ENCODE data around the gene TBC1D19. TPM values are rescaled to one million over a fixed set of nuclear protein-coding genes. Genes with fewer than 3 reads are reported as not detected.

Gene TBC1D19
- total RNA-seq, 1 experiment from 2014 or later: 4.0 TPM

DNA sequence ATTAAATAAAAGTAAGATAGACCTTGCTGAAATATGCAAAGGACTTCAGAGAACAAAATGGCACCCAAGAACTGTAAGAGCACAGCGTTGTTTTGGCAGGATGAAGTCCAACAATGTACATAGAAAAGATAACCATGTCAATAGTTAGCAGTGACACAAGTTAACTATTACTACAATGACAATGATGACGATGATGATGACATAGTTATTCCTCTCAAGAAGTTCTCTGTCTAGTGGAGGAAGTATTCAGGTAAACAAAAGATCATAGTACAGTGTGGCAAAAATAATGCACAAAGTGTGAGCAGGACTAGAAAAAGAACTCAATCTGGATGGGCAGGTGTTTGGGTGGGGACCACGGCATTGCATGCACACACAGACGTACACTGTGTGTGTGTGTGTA, 201.4 kb downstream of the TBC1D19 start:
- H3K27me3 ChIP-seq (ENCODE audit: low read length): no peaks in the 10 kb centered on the region
- POLR2A ChIA-PET (ENCODE audit: unreplicated experiment): no interaction called here
- CTCF ChIA-PET: no interaction called here
- BruUV-seq (replicated peaks): no TSS peak
- no peak for TF ChIP-seq EZH2phosphoT487 (IDR thresholded peaks at IDR 0.05; ENCODE audit: borderline replicate concordance, low read length)
- TF ChIP-seq EZH2 (IDR thresholded peaks at IDR 0.05; ENCODE audit: low read length, unreplicated experiment): no peak
- TF ChIP-seq, protein P1, sequence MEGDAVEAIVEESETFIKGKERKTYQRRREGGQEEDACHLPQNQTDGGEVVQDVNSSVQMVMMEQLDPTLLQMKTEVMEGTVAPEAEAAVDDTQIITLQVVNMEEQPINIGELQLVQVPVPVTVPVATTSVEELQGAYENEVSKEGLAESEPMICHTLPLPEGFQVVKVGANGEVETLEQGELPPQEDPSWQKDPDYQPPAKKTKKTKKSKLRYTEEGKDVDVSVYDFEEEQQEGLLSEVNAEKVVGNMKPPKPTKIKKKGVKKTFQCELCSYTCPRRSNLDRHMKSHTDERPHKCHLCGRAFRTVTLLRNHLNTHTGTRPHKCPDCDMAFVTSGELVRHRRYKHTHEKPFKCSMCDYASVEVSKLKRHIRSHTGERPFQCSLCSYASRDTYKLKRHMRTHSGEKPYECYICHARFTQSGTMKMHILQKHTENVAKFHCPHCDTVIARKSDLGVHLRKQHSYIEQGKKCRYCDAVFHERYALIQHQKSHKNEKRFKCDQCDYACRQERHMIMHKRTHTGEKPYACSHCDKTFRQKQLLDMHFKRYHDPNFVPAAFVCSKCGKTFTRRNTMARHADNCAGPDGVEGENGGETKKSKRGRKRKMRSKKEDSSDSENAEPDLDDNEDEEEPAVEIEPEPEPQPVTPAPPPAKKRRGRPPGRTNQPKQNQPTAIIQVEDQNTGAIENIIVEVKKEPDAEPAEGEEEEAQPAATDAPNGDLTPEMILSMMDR (conservative IDR thresholded peaks at IDR 0.05; ENCODE audit: low read depth, low read length): no peak
- H2AFZ ChIP-seq (ENCODE audit: low read length): no peak overlapping the region
- H3K9ac ChIP-seq (ENCODE audit: low read length): no peak overlapping the region
- intact Hi-C loops (cut with micrococcal nuclease): no loop called here
- no peaks in the 10 kb centered on the region for H3K9me2 ChIP-seq (replicated peaks; ENCODE audit: low read length)
- H3F3A ChIP-seq (ENCODE audit: low read length, unreplicated experiment): peaks cover 6% of the 10 kb centered on the region
- no peak overlapping the region for H3K4me3 ChIP-seq (ENCODE audit: low read length)
- no peaks in the 10 kb centered on the region for H3K9me3 ChIP-seq (ENCODE audit: low read length)
- no peak overlapping the region for H3K27ac ChIP-seq (ENCODE audit: low read length)
- ATAC-seq (no peak), DNase-seq (no peak)
- no peaks in the 10 kb centered on the region for H3K79me2 ChIP-seq (ENCODE audit: low read length)
- no peaks in the 10 kb centered on the region for H3K36me3 ChIP-seq (ENCODE audit: low read depth, low read length)
- no peaks in the 10 kb centered on the region for H4K20me1 ChIP-seq (ENCODE audit: low read length)
- peaks cover 62% of the 10 kb centered on the region for H3K4me1 ChIP-seq (ENCODE audit: insufficient read depth, low read length)
- H3K4me2 ChIP-seq (ENCODE audit: low read length): no peak overlapping the region

- CTCF ChIA-PET: no interaction called here
- peaks cover 6% of the 10 kb centered on the region for H3F3A ChIP-seq (ENCODE audit: low read length, unreplicated experiment)
- no peak overlapping the region for H2AFZ ChIP-seq (ENCODE audit: low read length)
- intact Hi-C loops (cut with micrococcal nuclease): no loop called here
- no peaks in the 10 kb centered on the region for H3K36me3 ChIP-seq (ENCODE audit: low read depth, low read length)
- POLR2A ChIA-PET (ENCODE audit: unreplicated experiment): no interaction called here
- no peaks in the 10 kb centered on the region for H3K27me3 ChIP-seq (ENCODE audit: low read length)
- no peak overlapping the region for H3K9ac ChIP-seq (ENCODE audit: low read length)
- peaks cover 58% of the 10 kb centered on the region for H3K4me1 ChIP-seq (ENCODE audit: insufficient read depth, low read length)
- DNase-seq (no peak), ATAC-seq (no peak)
- H3K9me2 ChIP-seq (replicated peaks; ENCODE audit: low read length): no peaks in the 10 kb centered on the region
- no peaks in the 10 kb centered on the region for H3K79me2 ChIP-seq (ENCODE audit: low read length)
- H3K4me3 ChIP-seq (ENCODE audit: low read length): no peak overlapping the region
- TF ChIP-seq EZH2phosphoT487 (IDR thresholded peaks at IDR 0.05; ENCODE audit: borderline replicate concordance, low read length) (no peak), EZH2 (IDR thresholded peaks at IDR 0.05; ENCODE audit: low read length, unreplicated experiment) (no peak)
- TF ChIP-seq, protein P1 (conservative IDR thresholded peaks at IDR 0.05; ENCODE audit: low read depth, low read length): no peak
- no peaks in the 10 kb centered on the region for H3K9me3 ChIP-seq (ENCODE audit: low read length)
- no peaks in the 10 kb centered on the region for H4K20me1 ChIP-seq (ENCODE audit: low read length)
- no peak overlapping the region for H3K4me2 ChIP-seq (ENCODE audit: low read length)
- H3K27ac ChIP-seq (ENCODE audit: low read length): no peak overlapping the region
- no TSS peak for BruUV-seq (replicated peaks)
Measured at GRCh38 chr4:26785810-26786209, 201.9 kb downstream of the TBC1D19 start.

DNA sequence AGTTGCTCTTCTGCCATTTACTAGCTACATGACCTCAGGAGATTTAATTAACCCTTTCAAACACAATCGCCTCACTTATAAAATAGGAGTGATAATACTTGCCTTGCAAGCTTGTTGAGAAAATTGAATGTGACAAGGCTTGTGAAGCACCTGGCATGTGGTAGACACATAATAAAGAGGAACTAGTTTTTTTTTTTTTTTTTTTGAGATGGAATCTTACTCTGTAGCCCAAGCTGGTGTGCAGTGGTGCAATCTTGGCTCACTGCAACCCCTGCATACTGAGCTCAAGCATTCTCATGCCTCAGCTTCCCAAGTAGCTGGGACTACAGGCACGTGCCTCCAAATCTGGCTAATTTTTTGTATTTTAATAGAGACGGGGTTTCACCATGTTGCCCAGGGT, 203.0 kb downstream of the TBC1D19 start:
- Histone ChIP-seq H3K36me3 (ENCODE audit: low read depth, low read length) (no peaks in the 10 kb centered on the region), H3K9ac (ENCODE audit: low read length) (peak overlapping the region; percentile 62; the same call in 1 of the 2 replicates), H3F3A (ENCODE audit: low read length, unreplicated experiment) (peaks cover 6% of the 10 kb centered on the region), H3K4me1 (ENCODE audit: insufficient read depth, low read length) (peaks cover 47% of the 10 kb centered on the region), H3K9me2 (replicated peaks; ENCODE audit: low read length) (no peaks in the 10 kb centered on the region), H2AFZ (ENCODE audit: low read length) (no peak overlapping the region), H3K27me3 (ENCODE audit: low read length) (no peaks in the 10 kb centered on the region), H3K9me3 (ENCODE audit: low read length) (no peaks in the 10 kb centered on the region), H3K4me2 (ENCODE audit: low read length) (peak overlapping the region; percentile 74), H3K4me3 (ENCODE audit: low read length) (no peak overlapping the region), H4K20me1 (ENCODE audit: low read length) (no peaks in the 10 kb centered on the region), H3K27ac (ENCODE audit: low read length) (peak overlapping the region; percentile 97), H3K79me2 (ENCODE audit: low read length) (no peaks in the 10 kb centered on the region)
- no TSS peak for BruUV-seq (replicated peaks)
- no peak for DNase-seq
- intact Hi-C loops (cut with micrococcal nuclease): no loop called here
- no peak for ATAC-seq
- ChIA-PET POLR2A (ENCODE audit: unreplicated experiment) (interaction anchor here (0.6 to 1.3 kb wide), 2 partner anchors 54 to 73 kb away, joined by 3 read pairs; no protein-coding TSS in a partner anchor), CTCF (interaction anchor here (0.6 kb wide), 2 partner anchors 37 to 374 kb away, joined by 3 to 4 read pairs; no protein-coding TSS in a partner anchor)
- TF ChIP-seq, protein P1 (conservative IDR thresholded peaks at IDR 0.05; ENCODE audit: low read depth, low read length): no peak
- no peak for TF ChIP-seq EZH2 (IDR thresholded peaks at IDR 0.05; ENCODE audit: low read length, unreplicated experiment)
- no peak for TF ChIP-seq EZH2phosphoT487 (IDR thresholded peaks at IDR 0.05; ENCODE audit: borderline replicate concordance, low read length)

Measured in PC-3 (cell line).